PC-9 (cell line): ENCODE measurements around the gene COL5A1.

Experiments used
- EZH2 ChIP-seq: fragments of 200-600 bp; sonication (generic); IDR thresholded peaks from 2 replicates; pipeline ENCODE4 v1.8.0; 2017; ENCODE audit warnings: antibody characterized with exemption, low read depth
- TF ChIP-seq, protein P1 (sequence below): fragments of 200-600 bp; sonication (generic); conservative IDR thresholded peaks from 2 replicates; pipeline ENCODE4 v1.6.1; 2017; ENCODE audit warnings: mixed run types, antibody characterized with exemption, mild to moderate bottlenecking, moderate library complexity

DNA sequence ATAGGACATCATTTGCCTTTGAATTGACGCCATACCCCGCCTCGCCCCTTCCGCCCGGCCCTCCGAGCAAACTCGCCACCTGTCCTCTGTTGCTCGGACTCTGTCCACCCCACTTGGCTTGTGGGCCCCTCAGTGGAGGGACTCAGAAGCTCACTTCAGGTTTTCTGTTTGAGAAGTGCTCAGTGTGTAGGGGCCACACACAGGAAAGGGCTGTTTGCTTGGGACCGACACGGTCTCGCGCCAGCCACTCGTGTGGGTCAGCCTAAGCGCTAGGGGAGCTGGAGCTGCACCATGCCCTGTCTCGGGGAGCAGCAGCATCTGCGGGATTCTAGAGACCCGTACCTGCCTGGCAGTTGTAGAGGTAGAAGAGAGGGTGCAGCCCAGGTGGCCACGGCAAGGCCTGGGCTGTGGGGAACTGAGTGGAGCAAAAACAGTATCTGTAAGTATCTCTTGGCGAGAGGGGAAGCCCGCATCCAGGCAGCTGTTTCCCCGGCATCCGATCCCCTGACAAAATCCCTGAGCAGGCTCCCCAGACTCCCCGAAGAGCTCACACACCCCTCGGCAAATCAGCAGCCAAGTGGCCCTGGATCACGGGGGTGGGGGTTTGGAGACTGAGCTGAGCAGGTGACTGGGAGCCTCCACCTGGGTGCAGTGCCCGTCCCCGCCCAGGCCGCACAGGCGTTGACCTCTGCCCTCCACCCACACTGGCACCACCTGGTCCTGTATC is 52.2 kb downstream of the COL5A1 start:
- TF ChIP-seq, protein P1, sequence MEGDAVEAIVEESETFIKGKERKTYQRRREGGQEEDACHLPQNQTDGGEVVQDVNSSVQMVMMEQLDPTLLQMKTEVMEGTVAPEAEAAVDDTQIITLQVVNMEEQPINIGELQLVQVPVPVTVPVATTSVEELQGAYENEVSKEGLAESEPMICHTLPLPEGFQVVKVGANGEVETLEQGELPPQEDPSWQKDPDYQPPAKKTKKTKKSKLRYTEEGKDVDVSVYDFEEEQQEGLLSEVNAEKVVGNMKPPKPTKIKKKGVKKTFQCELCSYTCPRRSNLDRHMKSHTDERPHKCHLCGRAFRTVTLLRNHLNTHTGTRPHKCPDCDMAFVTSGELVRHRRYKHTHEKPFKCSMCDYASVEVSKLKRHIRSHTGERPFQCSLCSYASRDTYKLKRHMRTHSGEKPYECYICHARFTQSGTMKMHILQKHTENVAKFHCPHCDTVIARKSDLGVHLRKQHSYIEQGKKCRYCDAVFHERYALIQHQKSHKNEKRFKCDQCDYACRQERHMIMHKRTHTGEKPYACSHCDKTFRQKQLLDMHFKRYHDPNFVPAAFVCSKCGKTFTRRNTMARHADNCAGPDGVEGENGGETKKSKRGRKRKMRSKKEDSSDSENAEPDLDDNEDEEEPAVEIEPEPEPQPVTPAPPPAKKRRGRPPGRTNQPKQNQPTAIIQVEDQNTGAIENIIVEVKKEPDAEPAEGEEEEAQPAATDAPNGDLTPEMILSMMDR = no peak
- no peak for TF ChIP-seq EZH2
